ENCODE results near the gene TMPRSS6. TPM values are rescaled to one million over a fixed set of nuclear protein-coding genes. Genes with fewer than 3 reads are reported as not detected.

The TMPRSS6 gene
- total RNA-seq, 1 donor from 2014 or later: not detected

DNA sequence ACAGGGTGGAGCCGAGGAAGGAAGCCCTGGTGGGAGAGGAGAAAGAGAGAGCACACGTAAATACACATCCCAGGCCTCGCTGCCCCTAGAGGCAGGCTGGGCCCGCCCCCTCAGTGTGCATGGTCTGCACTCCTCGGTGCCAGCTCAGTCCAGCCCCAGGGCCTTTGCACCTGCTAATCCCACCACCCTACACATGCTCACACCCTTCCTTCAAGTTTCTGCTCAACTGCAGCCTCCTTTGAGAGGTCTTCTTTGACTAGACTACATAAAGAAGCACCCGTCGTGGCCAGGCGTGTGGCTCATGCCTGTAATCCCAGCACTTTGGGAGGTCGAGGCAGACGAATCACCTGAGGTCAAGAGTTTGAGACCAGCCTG lies 34.7 kb upstream of the TMPRSS6 start:
- no peak overlapping the region for H3K4me3 ChIP-seq (ENCODE audit: low read depth, low read length)
- TF ChIP-seq, protein P1, sequence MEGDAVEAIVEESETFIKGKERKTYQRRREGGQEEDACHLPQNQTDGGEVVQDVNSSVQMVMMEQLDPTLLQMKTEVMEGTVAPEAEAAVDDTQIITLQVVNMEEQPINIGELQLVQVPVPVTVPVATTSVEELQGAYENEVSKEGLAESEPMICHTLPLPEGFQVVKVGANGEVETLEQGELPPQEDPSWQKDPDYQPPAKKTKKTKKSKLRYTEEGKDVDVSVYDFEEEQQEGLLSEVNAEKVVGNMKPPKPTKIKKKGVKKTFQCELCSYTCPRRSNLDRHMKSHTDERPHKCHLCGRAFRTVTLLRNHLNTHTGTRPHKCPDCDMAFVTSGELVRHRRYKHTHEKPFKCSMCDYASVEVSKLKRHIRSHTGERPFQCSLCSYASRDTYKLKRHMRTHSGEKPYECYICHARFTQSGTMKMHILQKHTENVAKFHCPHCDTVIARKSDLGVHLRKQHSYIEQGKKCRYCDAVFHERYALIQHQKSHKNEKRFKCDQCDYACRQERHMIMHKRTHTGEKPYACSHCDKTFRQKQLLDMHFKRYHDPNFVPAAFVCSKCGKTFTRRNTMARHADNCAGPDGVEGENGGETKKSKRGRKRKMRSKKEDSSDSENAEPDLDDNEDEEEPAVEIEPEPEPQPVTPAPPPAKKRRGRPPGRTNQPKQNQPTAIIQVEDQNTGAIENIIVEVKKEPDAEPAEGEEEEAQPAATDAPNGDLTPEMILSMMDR (IDR thresholded peaks at IDR 0.05; ENCODE audit: insufficient read depth, low read length, poor library complexity, severe bottlenecking): no peak
- DNase-seq (ENCODE audit: low read depth): no peak
- H3K27me3 ChIP-seq (ENCODE audit: control insufficient read depth, insufficient read depth, low read length): peaks cover 9% of the 10 kb centered on the region
- no peaks in the 10 kb centered on the region for H3K36me3 ChIP-seq (ENCODE audit: control insufficient read depth, insufficient read depth, low read length)

DNA sequence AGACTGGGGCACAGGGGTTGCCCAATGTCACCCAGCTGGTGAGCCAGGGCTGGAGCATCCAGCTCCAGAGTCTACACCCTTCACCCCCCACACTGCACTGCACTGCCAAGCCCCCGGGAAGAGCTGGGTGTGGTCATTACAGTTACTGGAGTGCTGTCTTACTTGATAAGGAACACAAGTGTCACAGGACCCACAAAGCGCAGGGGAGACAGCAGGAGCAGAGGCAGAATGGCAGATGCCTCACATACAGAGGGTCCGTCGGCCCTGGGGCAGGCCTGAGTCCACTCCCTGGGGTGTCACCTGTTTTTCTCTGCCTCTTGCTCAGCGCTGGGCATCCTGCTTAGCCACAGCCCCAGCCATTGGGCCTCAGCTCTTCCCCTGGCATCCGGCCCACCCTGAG lies 32.5 kb upstream of the TMPRSS6 start:
- Histone ChIP-seq H3K36me3 (ENCODE audit: control insufficient read depth, insufficient read depth, low read length) (no peaks in the 10 kb centered on the region), H3K4me3 (ENCODE audit: low read depth, low read length) (no peak overlapping the region), H3K27me3 (ENCODE audit: control insufficient read depth, insufficient read depth, low read length) (peaks cover 9% of the 10 kb centered on the region)
- no peak for DNase-seq (ENCODE audit: low read depth)
- TF ChIP-seq, protein P1 (IDR thresholded peaks at IDR 0.05; ENCODE audit: insufficient read depth, low read length, poor library complexity, severe bottlenecking): no peak

DNA sequence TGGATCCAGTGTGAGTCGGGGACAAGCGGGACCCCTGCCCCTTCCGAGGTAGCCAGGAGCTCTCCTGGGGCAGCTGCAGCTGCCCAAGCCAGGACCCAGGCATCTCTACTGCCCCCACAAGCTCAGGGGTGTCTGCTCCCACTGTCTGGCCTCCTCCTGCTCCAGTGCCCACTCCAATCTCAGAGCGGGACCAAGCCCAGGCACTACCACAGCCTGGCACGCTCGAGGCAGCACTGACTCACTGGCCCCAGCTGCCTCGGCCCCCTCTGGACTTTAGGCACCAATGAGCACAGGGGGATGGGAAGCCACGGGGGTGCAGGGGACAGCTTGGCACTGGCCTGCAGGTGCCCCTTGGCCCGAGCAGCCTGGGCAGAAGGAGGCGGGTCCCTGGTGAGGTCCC lies 32.0 kb upstream of the TMPRSS6 start:
- no peak overlapping the region for H3K4me3 ChIP-seq (ENCODE audit: low read depth, low read length)
- DNase-seq (ENCODE audit: low read depth): no peak
- TF ChIP-seq, protein P1 (IDR thresholded peaks at IDR 0.05; ENCODE audit: insufficient read depth, low read length, poor library complexity, severe bottlenecking): no peak
- no peaks in the 10 kb centered on the region for H3K36me3 ChIP-seq (ENCODE audit: control insufficient read depth, insufficient read depth, low read length)
- H3K27me3 ChIP-seq (ENCODE audit: control insufficient read depth, insufficient read depth, low read length): peaks cover 9% of the 10 kb centered on the region

DNA sequence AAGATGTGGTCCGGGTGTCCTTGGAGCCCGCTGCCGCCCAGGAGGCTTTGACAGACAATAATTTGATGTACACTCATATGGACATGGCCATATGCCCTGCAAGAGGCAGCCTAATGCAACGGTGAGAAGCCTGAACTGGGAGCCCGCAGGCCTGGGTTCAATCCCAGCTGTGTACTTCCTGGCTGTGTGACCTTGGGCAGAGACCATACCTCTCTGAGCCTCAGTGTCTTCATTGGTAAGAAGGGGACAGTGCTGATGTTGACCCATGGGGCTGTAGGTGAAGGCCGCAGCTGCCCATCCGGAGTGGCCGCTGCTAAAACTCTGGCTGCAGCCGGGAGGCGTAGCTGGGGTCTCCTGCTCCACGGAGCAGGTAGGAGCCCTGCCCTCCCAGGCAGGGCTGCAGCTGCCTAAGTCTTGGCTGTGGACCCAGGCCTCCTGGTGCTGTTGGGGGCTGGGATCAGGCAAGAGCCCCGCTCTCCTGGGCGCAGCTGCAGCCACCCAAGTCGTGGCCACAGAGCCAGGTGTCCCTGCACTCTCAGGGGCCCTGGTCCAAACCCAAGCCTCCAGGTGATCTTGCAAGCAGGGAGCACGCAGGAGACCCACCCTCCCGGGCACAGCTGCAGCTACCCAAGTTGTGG lies 31.3 kb upstream of the TMPRSS6 start:
- peaks cover 9% of the 10 kb centered on the region for H3K27me3 ChIP-seq (ENCODE audit: control insufficient read depth, insufficient read depth, low read length)
- H3K4me3 ChIP-seq (ENCODE audit: low read depth, low read length): no peak overlapping the region
- H3K36me3 ChIP-seq (ENCODE audit: control insufficient read depth, insufficient read depth, low read length): no peaks in the 10 kb centered on the region
- no peak for DNase-seq (ENCODE audit: low read depth)
- TF ChIP-seq, protein P1 (IDR thresholded peaks at IDR 0.05; ENCODE audit: insufficient read depth, low read length, poor library complexity, severe bottlenecking): no peak

DNA sequence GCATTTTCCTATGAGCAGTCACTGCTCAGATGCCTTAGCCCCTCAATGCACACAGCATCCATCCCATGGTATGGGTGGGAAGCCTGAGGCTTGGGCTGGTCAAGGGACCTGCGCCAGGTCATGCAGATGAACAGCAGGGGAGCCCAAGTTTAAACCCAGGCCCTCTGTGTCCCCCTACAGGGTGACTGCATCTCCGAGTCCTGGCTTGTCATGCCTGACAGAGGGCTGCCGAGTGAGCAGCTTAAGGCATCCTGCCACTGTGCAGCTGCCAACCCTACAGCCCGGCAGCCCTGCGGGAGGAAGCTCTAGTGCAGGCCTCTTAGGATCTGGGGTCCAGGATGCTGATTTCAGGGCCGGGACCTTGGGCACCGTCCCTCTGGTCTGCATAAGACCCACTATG lies 30.2 kb upstream of the TMPRSS6 start:
- no peak overlapping the region for H3K4me3 ChIP-seq (ENCODE audit: low read depth, low read length)
- H3K36me3 ChIP-seq (ENCODE audit: control insufficient read depth, insufficient read depth, low read length): no peaks in the 10 kb centered on the region
- TF ChIP-seq, protein P1 (IDR thresholded peaks at IDR 0.05; ENCODE audit: insufficient read depth, low read length, poor library complexity, severe bottlenecking): no peak
- DNase-seq (ENCODE audit: low read depth): no peak
- H3K27me3 ChIP-seq (ENCODE audit: control insufficient read depth, insufficient read depth, low read length): peaks cover 6% of the 10 kb centered on the region

Measured in kidney epithelial cell (primary cell).